Endothelial cell (in vitro differentiated cells): Measurements from ENCODE around the gene ECE1. TPM values are rescaled to one million over a fixed set of nuclear protein-coding genes. Genes with fewer than 3 reads are reported as not detected.

ENCODE experiments used
- DNase-seq: peaks from one replicate; pipeline ENCODE4 v3.0.0; 2021; ENCODE audit warnings: low spot score
- H3K27ac Mint-ChIP-seq: one replicate; pipeline ENCODE4 v1.8.0; 2021; ENCODE audit warnings: mixed read lengths, inconsistent platforms; ENCODE audit not compliant: unreplicated experiment
- H3K27me3 Mint-ChIP-seq: one replicate; pipeline ENCODE4 v1.8.0; 2021; ENCODE audit warnings: mild to moderate bottlenecking, moderate library complexity, mixed read lengths, inconsistent platforms; ENCODE audit not compliant: unreplicated experiment
- H3K36me3 Mint-ChIP-seq: one replicate; pipeline ENCODE4 v1.8.0; 2021; ENCODE audit warnings: mild to moderate bottlenecking, low read depth, mixed read lengths, inconsistent platforms; ENCODE audit not compliant: unreplicated experiment
- H3K4me1 Mint-ChIP-seq: one replicate; pipeline ENCODE4 v1.8.0; 2021; ENCODE audit warnings: mild to moderate bottlenecking, mixed read lengths, inconsistent platforms; ENCODE audit not compliant: unreplicated experiment
- H3K4me3 Mint-ChIP-seq: one replicate; pipeline ENCODE4 v1.8.0; 2021; ENCODE audit warnings: mild to moderate bottlenecking, mixed read lengths, inconsistent platforms; ENCODE audit not compliant: unreplicated experiment
- H3K9me3 Mint-ChIP-seq: one replicate; pipeline ENCODE4 v1.8.0; 2021; ENCODE audit warnings: mixed read lengths, inconsistent platforms; ENCODE audit not compliant: unreplicated experiment
- CTCF ChIP-seq: fragments of 200-600 bp; sonication (generic); IDR thresholded peaks from one replicate; pipeline ENCODE4 v1.5.0; 2021; ENCODE audit warnings: antibody characterized with exemption; ENCODE audit not compliant: unreplicated experiment
- total RNA-seq: library from RNA; stranded (reverse); fragmentation: NEBNext Ultra II Directional; extraction: Animal tissue kit (Norgen Biotek cat#: 25700); gene quantifications from one replicate; pipeline ENCODE4 v1.2.1, GENCODE V29; 2021; ENCODE audit not compliant: unreplicated experiment

The ECE1 gene
- total RNA-seq, 1 donor from 2014 or later: 328 TPM

GRCh38 chr1:21317690-21318043, 27.4 kb upstream of the ECE1 start:
- H3K4me1 Mint-ChIP-seq: peaks cover 74% of the 10 kb centered on the region
- H3K27ac Mint-ChIP-seq: no peak overlapping the region
- no peak for TF ChIP-seq CTCF
- H3K4me3 Mint-ChIP-seq: no peak overlapping the region
- H3K36me3 Mint-ChIP-seq: peaks cover 15% of the 10 kb centered on the region
- DNase-seq: no peak
- no peaks in the 10 kb centered on the region for H3K9me3 Mint-ChIP-seq
- H3K27me3 Mint-ChIP-seq: peaks cover 10% of the 10 kb centered on the region

- peaks cover 69% of the 10 kb centered on the region for H3K4me1 Mint-ChIP-seq
- TF ChIP-seq CTCF: no peak
- H3K36me3 Mint-ChIP-seq: peaks cover 15% of the 10 kb centered on the region
- DNase-seq: no peak
- H3K27me3 Mint-ChIP-seq: peaks cover 10% of the 10 kb centered on the region
- peak overlapping the region; percentile 66 for H3K27ac Mint-ChIP-seq
- H3K9me3 Mint-ChIP-seq: no peaks in the 10 kb centered on the region
- H3K4me3 Mint-ChIP-seq: peak overlapping the region; percentile 49
Observed at GRCh38 chr1:21317035-21317689, 26.9 kb upstream of the ECE1 start.

- peak overlapping the region; percentile 51 for H3K4me3 Mint-ChIP-seq
- DNase-seq: no peak
- H3K4me1 Mint-ChIP-seq: peaks cover 53% of the 10 kb centered on the region
Observed at GRCh38 chr1:21314743-21315396, 24.6 kb upstream of the ECE1 start.

GRCh38 chr1:21313886-21314721, 23.8 kb upstream of the ECE1 start:
- DNase-seq: no peak
- Mint-ChIP-seq H3K9me3 (no peaks in the 10 kb centered on the region), H3K27me3 (peaks cover 6% of the 10 kb centered on the region), H3K36me3 (peaks cover 11% of the 10 kb centered on the region), H3K4me1 (peaks cover 49% of the 10 kb centered on the region), H3K27ac (peak overlapping the region; percentile 68), H3K4me3 (peak overlapping the region; percentile 51)
- no peak for TF ChIP-seq CTCF

More at GRCh38 chr1:21314743-21315396, 24.6 kb upstream of the ECE1 start:
- Mint-ChIP-seq H3K36me3 (peaks cover 14% of the 10 kb centered on the region), H3K27ac (peak overlapping the region; percentile 68), H3K9me3 (no peaks in the 10 kb centered on the region), H3K27me3 (peaks cover 10% of the 10 kb centered on the region)
- no peak for TF ChIP-seq CTCF
